Measurements from ENCODE around the gene ZNF91. TPM values are rescaled to one million over a fixed set of nuclear protein-coding genes. Genes with fewer than 3 reads are reported as not detected.

Gene ZNF91
- total RNA-seq, 4 donors from 2014 or later = 11.7 to 40.4 (median 26.0) TPM

DNA sequence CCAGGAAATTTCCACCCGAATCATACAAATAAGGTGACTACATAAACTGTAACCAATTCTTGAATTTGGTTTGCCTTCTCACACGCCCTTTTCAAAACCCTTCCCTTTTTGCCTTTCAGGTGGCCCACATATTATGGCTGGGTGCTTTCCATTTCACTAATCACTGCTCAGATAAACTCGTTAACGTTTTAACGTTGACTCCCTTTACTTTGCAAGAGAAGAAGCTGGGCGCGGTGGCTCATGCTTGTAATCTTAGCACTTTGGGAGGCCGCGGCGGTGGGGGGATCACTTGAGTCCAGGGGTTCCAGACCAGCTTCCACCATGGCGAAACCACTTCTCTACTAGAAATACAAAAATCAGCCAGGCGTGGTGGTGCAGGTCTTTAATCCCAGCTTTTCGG lies 19.8 kb upstream of the ZNF91 start:
- 13 to 27% methylated on average over 5 to 11 of the region's 13 CpGs for WGBS, 2 donors
- intact Hi-C loops (cut with DNase I) = no loop called here
- H3K36me3 ChIP-seq = no peaks in the 10 kb centered on the region
- no peaks in the 10 kb centered on the region for H3K9me3 ChIP-seq
- peaks cover 0 to 26% (median 0%) of the 10 kb centered on the region in 4 donors for H3K27me3 ChIP-seq
- TF ChIP-seq POLR2A (IDR thresholded peaks at IDR 0.05) = no peak
- TF ChIP-seq, protein P1, sequence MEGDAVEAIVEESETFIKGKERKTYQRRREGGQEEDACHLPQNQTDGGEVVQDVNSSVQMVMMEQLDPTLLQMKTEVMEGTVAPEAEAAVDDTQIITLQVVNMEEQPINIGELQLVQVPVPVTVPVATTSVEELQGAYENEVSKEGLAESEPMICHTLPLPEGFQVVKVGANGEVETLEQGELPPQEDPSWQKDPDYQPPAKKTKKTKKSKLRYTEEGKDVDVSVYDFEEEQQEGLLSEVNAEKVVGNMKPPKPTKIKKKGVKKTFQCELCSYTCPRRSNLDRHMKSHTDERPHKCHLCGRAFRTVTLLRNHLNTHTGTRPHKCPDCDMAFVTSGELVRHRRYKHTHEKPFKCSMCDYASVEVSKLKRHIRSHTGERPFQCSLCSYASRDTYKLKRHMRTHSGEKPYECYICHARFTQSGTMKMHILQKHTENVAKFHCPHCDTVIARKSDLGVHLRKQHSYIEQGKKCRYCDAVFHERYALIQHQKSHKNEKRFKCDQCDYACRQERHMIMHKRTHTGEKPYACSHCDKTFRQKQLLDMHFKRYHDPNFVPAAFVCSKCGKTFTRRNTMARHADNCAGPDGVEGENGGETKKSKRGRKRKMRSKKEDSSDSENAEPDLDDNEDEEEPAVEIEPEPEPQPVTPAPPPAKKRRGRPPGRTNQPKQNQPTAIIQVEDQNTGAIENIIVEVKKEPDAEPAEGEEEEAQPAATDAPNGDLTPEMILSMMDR (IDR thresholded peaks at IDR 0.05) = no peak
- peaks cover 0 to 18% (median 0%) of the 10 kb centered on the region in 3 donors for H3K4me1 ChIP-seq
- peak overlapping the region; percentile 17 to 56 (median 39) for H3K4me3 ChIP-seq
- DNase-seq = no peak
- no peak overlapping the region for H3K27ac ChIP-seq

DNA sequence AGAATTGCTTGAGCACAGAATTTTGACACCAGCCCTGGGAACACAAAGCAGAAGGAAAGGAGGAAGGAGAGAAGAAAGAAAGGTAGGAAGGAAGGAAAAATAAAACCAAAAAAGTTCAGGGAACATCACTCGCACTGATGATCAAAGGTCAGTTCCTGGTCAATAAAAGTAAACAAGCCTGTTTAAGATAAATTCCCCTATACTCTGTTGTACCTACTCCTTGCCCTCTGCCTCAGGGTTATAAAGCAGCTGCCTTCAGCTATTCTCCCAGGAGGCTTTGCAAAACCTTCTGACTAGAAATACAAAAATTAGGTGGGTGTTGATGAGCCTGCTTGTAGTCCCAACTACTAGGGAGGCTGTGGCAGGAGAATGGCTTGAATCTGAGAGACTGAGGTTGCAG lies 14.9 kb upstream of the ZNF91 start:
- H3K4me3 ChIP-seq = no peak overlapping the region
- WGBS, 2 donors = 48 to 68% methylated on average over 1 of the region's 1 CpG
- TF ChIP-seq, protein P1 (IDR thresholded peaks at IDR 0.05) = no peak
- TF ChIP-seq POLR2A (IDR thresholded peaks at IDR 0.05) = no peak
- H3K9me3 ChIP-seq = no peaks in the 10 kb centered on the region
- H3K27me3 ChIP-seq = peaks cover 0 to 11% (median 0%) of the 10 kb centered on the region in 4 donors
- intact Hi-C loops (cut with DNase I) = no loop called here
- peaks cover 0 to 6% (median 0%) of the 10 kb centered on the region in 3 donors for H3K4me1 ChIP-seq
- H3K27ac ChIP-seq = no peak overlapping the region
- no peak for DNase-seq
- H3K36me3 ChIP-seq = no peaks in the 10 kb centered on the region

DNA sequence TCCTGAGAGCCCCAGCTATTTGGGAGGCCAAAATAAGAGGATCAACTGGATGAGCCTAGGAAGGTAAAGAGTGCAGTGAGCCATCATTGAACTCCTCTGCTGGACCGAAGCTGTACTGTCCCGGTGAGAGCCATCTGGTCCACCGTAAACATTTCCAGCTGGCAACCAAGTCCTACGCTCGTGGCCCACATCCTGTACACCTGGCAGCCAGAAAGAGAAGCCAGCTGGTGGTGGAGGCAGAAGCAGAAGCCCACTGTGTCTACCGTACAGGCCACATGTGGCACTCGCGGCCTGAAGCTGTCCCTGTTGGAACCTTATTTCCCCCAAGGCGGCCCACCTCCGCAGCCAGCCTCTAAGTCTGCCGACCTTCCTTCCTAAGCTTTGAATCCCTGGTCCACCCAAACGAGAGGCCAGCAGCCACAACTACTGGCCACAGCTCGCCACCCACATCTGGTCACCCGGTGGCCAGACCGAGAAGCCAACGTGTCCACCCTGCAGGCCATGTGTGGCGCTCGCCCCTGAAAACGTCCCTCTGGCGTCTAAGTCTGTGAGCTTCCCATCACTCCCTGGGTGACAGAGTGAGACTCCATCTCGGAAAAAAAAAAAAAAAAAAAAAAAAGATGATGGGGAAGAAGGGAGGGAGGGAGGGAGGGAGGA lies 14.2 kb upstream of the ZNF91 start:
- Histone ChIP-seq H3K4me1 (no peaks in the 10 kb centered on the region), H3K9me3 (no peaks in the 10 kb centered on the region), H3K27me3 (peaks cover 0 to 8% (median 0%) of the 10 kb centered on the region in 4 donors), H3K36me3 (no peaks in the 10 kb centered on the region), H3K27ac (no peak overlapping the region), H3K4me3 (no peak overlapping the region)
- TF ChIP-seq, protein P1 (IDR thresholded peaks at IDR 0.05) = no peak
- TF ChIP-seq POLR2A (IDR thresholded peaks at IDR 0.05) = no peak
- 49 to 67% methylated on average over 5 of the region's 21 CpGs for WGBS, 2 donors
- DNase-seq = no peak
- intact Hi-C loops (cut with DNase I) = no loop called here

DNA sequence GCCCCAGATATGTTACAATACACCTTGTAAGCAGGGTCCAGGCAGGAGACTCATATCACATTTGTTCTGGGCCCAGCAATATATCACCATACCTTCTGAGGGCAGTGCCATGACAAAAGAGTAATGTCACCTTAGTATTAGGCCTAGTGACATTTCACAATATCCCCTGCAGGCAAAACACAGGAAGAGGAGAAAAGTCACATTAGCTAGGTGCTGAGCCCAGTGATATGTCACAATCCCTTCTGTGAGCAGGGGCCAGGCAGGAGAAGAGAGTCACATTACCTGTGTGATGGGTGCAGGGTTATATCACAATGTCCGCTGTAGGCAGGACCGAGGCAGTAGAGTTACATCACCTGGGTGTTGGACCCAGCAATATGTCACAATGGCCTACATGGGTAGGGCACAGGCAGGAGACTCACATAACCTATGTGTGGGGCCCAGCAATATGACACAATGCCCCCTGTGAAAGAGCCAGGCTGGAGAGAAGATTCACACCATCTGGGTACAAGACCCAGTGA lies 12.4 kb upstream of the ZNF91 start:
- DNase-seq = no peak
- H3K27ac ChIP-seq = no peak overlapping the region
- WGBS, 2 donors = 83 to 90% methylated on average over 2 of the region's 2 CpGs

DNA sequence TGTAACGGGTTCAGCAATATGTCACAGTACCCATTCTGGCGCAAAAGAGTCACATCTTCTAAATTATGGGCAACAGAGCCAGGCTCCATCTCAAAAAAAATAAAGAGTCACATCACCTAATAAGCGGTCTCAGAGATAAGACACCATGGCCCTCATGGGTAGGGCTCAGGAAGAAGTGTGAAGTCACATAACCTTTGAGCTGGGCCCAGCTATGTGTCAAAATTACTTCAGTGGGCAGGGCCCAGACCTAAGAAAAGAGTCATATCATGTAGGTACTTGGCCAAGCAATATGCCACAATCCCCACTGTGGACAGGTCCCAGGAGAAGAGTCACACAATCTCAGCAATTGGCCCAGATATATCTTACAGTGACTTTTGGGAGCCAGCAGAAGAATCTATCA lies 11.4 kb upstream of the ZNF91 start:
- Histone ChIP-seq H3K27me3 (no peaks in the 10 kb centered on the region), H3K27ac (no peak overlapping the region), H3K36me3 (no peaks in the 10 kb centered on the region), H3K4me1 (no peaks in the 10 kb centered on the region), H3K4me3 (no peak overlapping the region), H3K9me3 (no peaks in the 10 kb centered on the region)
- no peak for DNase-seq
- intact Hi-C loops (cut with DNase I) = no loop called here
- 84 to 87% methylated on average over 2 to 3 of the region's 3 CpGs for WGBS, 2 donors
- TF ChIP-seq POLR2A (IDR thresholded peaks at IDR 0.05) = no peak
- TF ChIP-seq, protein P1 (IDR thresholded peaks at IDR 0.05) = no peak

More for the DNA sequence above, 12.4 kb upstream of the ZNF91 start:
- H3K9me3 ChIP-seq = no peaks in the 10 kb centered on the region
- no peaks in the 10 kb centered on the region for H3K4me1 ChIP-seq
- no peak for TF ChIP-seq POLR2A (IDR thresholded peaks at IDR 0.05)
- TF ChIP-seq, protein P1 (IDR thresholded peaks at IDR 0.05) = no peak
- intact Hi-C loops (cut with DNase I) = no loop called here
- H3K4me3 ChIP-seq = no peak overlapping the region
- no peaks in the 10 kb centered on the region for H3K27me3 ChIP-seq
- H3K36me3 ChIP-seq = no peaks in the 10 kb centered on the region
